Left lobe of liver (tissue), 2 donors: ENCODE measurements around the gene SHISAL1. TPM values are rescaled to one million over a fixed set of nuclear protein-coding genes. Genes with fewer than 3 reads are reported as not detected.

Experiments
- ATAC-seq: fragments of 200-7000 bp; cut with Tn5 transposase; one replicate; pipeline ENCODE4 v1.9.1; 2020; ENCODE audit warnings: mild to moderate bottlenecking, moderate library complexity
- DNase-seq: peaks from one replicate; pipeline ENCODE4 v3.0.0-alpha.2; 2020; ENCODE audit warnings: low spot score
- total RNA-seq: library from RNA; stranded (reverse); gene quantifications from one replicate; pipeline ENCODE4 v1.2.1, GENCODE V29; 2021
- donor health status: DM: no; HTN: no; CAD: no; lungs with moderate emphysema.
- donor health status: DM: no; HTN: yes; CAD: no.

SHISAL1 gene
- total RNA-seq, 1 donor from 2014 or later, result 0.10 TPM

DNA sequence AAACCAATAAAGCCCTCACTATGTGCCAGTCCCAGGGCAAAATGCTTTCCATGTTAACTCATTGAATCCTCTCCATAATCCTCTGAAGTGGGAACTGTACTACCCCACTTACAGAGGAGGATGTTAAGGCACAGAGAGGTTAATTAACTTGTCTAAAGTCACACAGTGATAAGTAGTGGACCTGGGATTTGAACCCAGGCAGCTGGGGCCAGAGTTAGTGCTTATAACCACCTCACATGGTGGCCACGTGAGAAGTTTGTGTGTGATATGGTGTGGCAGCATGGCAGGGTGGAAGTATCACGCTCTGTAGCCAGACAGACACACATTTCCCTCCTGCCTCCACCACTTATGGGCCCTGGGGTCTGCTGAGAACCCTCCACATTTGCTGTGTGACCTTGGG, 115.5 kb downstream of the SHISAL1 start:
- DNase-seq (no peak), ATAC-seq (no peak)

- no peak for DNase-seq
- ATAC-seq, result no peak
Observed at GRCh38 chr22:44196731-44197131, 116.0 kb downstream of the SHISAL1 start.

- DNase-seq (no peak), ATAC-seq (no peak)
Observed at GRCh38 chr22:44196241-44196640, 116.5 kb downstream of the SHISAL1 start.

GRCh38 chr22:44195189-44195871, 117.4 kb downstream of the SHISAL1 start:
- ATAC-seq, result no peak

GRCh38 chr22:44194569-44194968, 118.2 kb downstream of the SHISAL1 start:
- ATAC-seq (no peak), DNase-seq (no peak)

More at GRCh38 chr22:44195189-44195871, 117.4 kb downstream of the SHISAL1 start:
- DNase-seq, result no peak

Other genes with a start within 250 kb of the SHISAL1 start
- gene PARVG, start 132.0 kb downstream of the SHISAL1 start, total RNA-seq, result 3.9 TPM
- 5.1 TPM for gene RTL6, start 185.3 kb upstream of the SHISAL1 start, total RNA-seq